Testis (tissue), 3 donors: Measurements from ENCODE around the gene PRLR. TPM values are rescaled to one million over a fixed set of nuclear protein-coding genes. Genes with fewer than 3 reads are reported as not detected.

Source experiments
- DNase-seq: peaks from one replicate; pipeline ENCODE4 v3.0.0-alpha.2; 2019
- H3K27ac ChIP-seq, 2 donors: fragments of 200-600 bp; sonication (generic); one replicate each; pipeline ENCODE4 v1.5.1; 2019
- H3K27me3 ChIP-seq: fragments of 200-600 bp; sonication (generic); one replicate; pipeline ENCODE4 v1.5.1; 2019
- H3K36me3 ChIP-seq: fragments of 200-600 bp; sonication (generic); one replicate; pipeline ENCODE4 v1.5.1; 2017; ENCODE audit warnings: low read depth; ENCODE audit errors: missing control alignments
- H3K4me1 ChIP-seq: fragments of 200-600 bp; sonication (generic); one replicate; pipeline ENCODE4 v1.5.1; 2019
- H3K4me3 ChIP-seq, 2 donors: fragments of 200-600 bp; sonication (generic); one replicate each; pipeline ENCODE4 v1.5.1; 2017 to 2019
- H3K9me3 ChIP-seq: fragments of 200-600 bp; sonication (generic); one replicate; pipeline ENCODE4 v1.5.1; 2017
- CTCF ChIP-seq, 3 experiments: fragments of 450-650 bp in 2 of 3; fragments of 200-600 bp in 1 of 3; sonication (generic) in 1 of 3; IDR thresholded peaks; one replicate each; pipeline ENCODE4 v1.5.1; 2016 to 2019; ENCODE audit warnings: antibody characterized with exemption in 3 of 3, mild to moderate bottlenecking in 2 of 3, moderate library complexity in 1 of 3
- POLR2A ChIP-seq: fragments of 450-650 bp; IDR thresholded peaks from one replicate; pipeline ENCODE4 v1.6.1; 2017; ENCODE audit warnings: antibody characterized with exemption, mild to moderate bottlenecking, moderate library complexity
- WGBS, 2 donors: methylation state at CpG; one replicate each; pipeline ENCODE4 v1.1.5; 2018; 5-methylcytosine and 5-hydroxymethylcytosine counted together
- intact Hi-C: fragments of 100-400 bp; cut with DNase I; formaldehyde crosslinking; loops from one replicate; pipeline ENCODE4 v1.15.1; 2023; ENCODE audit warnings: low total_unique reads
- polyA plus RNA-seq: library from polyadenylated mRNA; stranded (reverse); fragments of 350-450 nt; fragmentation: Illumina TruSeq; extraction: RNeasy Lipid Tissue Mini Kit (QIAGEN cat#74804); gene quantifications from one replicate; pipeline ENCODE4 v1.2.3, GENCODE V29; 2014; ENCODE audit warnings: low read depth, low replicate concordance; ENCODE audit not compliant: insufficient read depth
- total RNA-seq, 2 donors: library from RNA; depleted of rRNA; stranded (reverse); fragments of >200 nt; gene quantifications; one replicate each; pipeline ENCODE4 v1.2.3, GENCODE V29; 2016

Gene PRLR
- total and polyA plus RNA-seq, 3 donors from 2014 or later: 1.6 to 6.3 (median 2.2) TPM

DNA sequence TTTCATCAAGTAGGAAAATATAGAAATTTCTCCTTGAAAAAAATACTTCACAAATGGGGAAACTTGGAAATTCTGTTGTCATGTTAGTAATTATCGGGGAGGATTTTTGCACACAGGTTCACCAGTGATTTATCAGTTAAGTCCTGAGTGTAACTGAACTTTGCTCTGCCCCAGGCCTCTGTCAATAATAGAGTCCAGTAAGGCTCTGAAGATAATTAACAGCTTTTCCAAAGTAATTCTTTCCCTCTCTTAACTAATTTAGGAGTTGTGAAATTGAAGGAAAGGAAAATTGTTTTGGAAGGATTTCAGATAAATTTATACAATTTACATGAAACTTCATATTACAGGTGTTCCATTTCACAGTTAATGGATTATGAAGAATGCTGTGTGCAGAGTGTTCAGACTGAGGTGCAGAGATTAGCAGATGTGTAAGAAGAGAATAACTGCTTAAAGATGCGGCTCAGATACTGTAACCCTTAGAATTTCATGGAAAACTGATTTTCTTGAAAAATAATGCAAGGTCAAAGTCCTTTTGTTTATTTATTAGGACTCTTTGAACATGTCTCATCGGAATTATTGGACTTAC, 179.7 kb downstream of the PRLR start:
- H3K36me3 ChIP-seq: no peaks in the 10 kb centered on the region
- WGBS, 2 donors: 83 to 87% methylated on average over 3 of the region's 3 CpGs
- intact Hi-C loops: no loop called here
- no peaks in the 10 kb centered on the region for H3K9me3 ChIP-seq
- H3K4me1 ChIP-seq: no peaks in the 10 kb centered on the region
- no peak overlapping the region for H3K27ac ChIP-seq
- H3K27me3 ChIP-seq: no peaks in the 10 kb centered on the region
- no peak for TF ChIP-seq CTCF (IDR thresholded peaks at IDR 0.05)
- no peak for TF ChIP-seq POLR2A
- no peak for DNase-seq
- no peak overlapping the region for H3K4me3 ChIP-seq

- H3K27me3 ChIP-seq: no peaks in the 10 kb centered on the region
- TF ChIP-seq CTCF (IDR thresholded peaks at IDR 0.05): no peak
- no peak for TF ChIP-seq POLR2A
- no peaks in the 10 kb centered on the region for H3K9me3 ChIP-seq
- no peaks in the 10 kb centered on the region for H3K36me3 ChIP-seq
- no peak overlapping the region for H3K27ac ChIP-seq
- intact Hi-C loops: no loop called here
- WGBS, 2 donors: 90% methylated on average over 1 of the region's 1 CpG; no CpG with 5 or more reads in 1 of the 2 donors
- no peak overlapping the region for H3K4me3 ChIP-seq
- no peak for DNase-seq
- no peaks in the 10 kb centered on the region for H3K4me1 ChIP-seq
Observed at GRCh38 chr5:35048910-35049309, 181.4 kb downstream of the PRLR start.

- Histone ChIP-seq H3K27ac (no peak within 1 kb of the TSS), H3K4me3 (no peak within 1 kb of the TSS), H3K4me1 (no peaks in the 10 kb centered on the region), H3K27me3 (no peaks in the 10 kb centered on the region), H3K9me3 (no peaks in the 10 kb centered on the region), H3K36me3 (no peaks in the 10 kb centered on the region)
- no peak for DNase-seq
- TF ChIP-seq CTCF (IDR thresholded peaks at IDR 0.05): no peak
- TF ChIP-seq POLR2A: no peak
- WGBS, 2 donors: 88 to 92% methylated on average over 8 of the region's 8 CpGs
- intact Hi-C loops: no loop called here
Observed at GRCh38 chr5:35047785-35048404, 182.4 kb downstream of the PRLR start, which contains the start of gene AGXT2. AGXT2 (minus strand) TSS chr5:35047949; CDS start chr5:35047892, 57 bp downstream.

- no peak overlapping the region for H3K27ac ChIP-seq
- intact Hi-C loops: no loop called here
- no peak for TF ChIP-seq CTCF (IDR thresholded peaks at IDR 0.05)
- no peak for TF ChIP-seq POLR2A
- no peaks in the 10 kb centered on the region for H3K27me3 ChIP-seq
- no peak for DNase-seq
- no peaks in the 10 kb centered on the region for H3K4me1 ChIP-seq
- no peaks in the 10 kb centered on the region for H3K9me3 ChIP-seq
- no peaks in the 10 kb centered on the region for H3K36me3 ChIP-seq
- H3K4me3 ChIP-seq: no peak overlapping the region
- WGBS, 2 donors: 93 to 96% methylated on average over 4 of the region's 4 CpGs
Observed at GRCh38 chr5:35046774-35047173, 183.5 kb downstream of the PRLR start.

GRCh38 chr5:35045280-35045679, 185.0 kb downstream of the PRLR start:
- Histone ChIP-seq H3K4me1 (no peaks in the 10 kb centered on the region), H3K4me3 (no peak overlapping the region), H3K27me3 (no peaks in the 10 kb centered on the region), H3K9me3 (no peaks in the 10 kb centered on the region), H3K27ac (no peak overlapping the region), H3K36me3 (no peaks in the 10 kb centered on the region)
- WGBS, 2 donors: 61 to 63% methylated on average over 1 of the region's 1 CpG
- TF ChIP-seq POLR2A (no peak), CTCF (IDR thresholded peaks at IDR 0.05) (no peak)
- no peak for DNase-seq
- intact Hi-C loops: no loop called here
